ENCODE results near the gene ORC4. TPM values are rescaled to one million over a fixed set of nuclear protein-coding genes. Genes with fewer than 3 reads are reported as not detected.
A peak's percentile ranks its signal among the peaks of the same experiment; 100 is the strongest.

Gene ORC4
- total RNA-seq, 1 donor from 2014 or later = 25.4 TPM

- intact Hi-C loops (cut with micrococcal nuclease) = no loop called here
- H3K27ac Mint-ChIP-seq = no peak overlapping the region
- no peaks in the 10 kb centered on the region for H3K36me3 Mint-ChIP-seq (ENCODE audit: low read depth)
- H3K9me3 Mint-ChIP-seq = no peaks in the 10 kb centered on the region
- no peak for DNase-seq (ENCODE audit: low spot score)
- H3K27me3 Mint-ChIP-seq (ENCODE audit: low read depth) = peaks cover 6% of the 10 kb centered on the region
- H3K4me1 Mint-ChIP-seq (ENCODE audit: low read depth) = no peaks in the 10 kb centered on the region
- H3K4me3 Mint-ChIP-seq (ENCODE audit: low read depth) = no peak overlapping the region
Observed at GRCh38 chr2:147916067-147916466, 104.5 kb downstream of the ORC4 start.

- Mint-ChIP-seq H3K9me3 (no peaks in the 10 kb centered on the region), H3K27ac (no peak overlapping the region), H3K4me3 (ENCODE audit: low read depth) (no peak overlapping the region), H3K27me3 (ENCODE audit: low read depth) (peaks cover 12% of the 10 kb centered on the region), H3K4me1 (ENCODE audit: low read depth) (peaks cover 2% of the 10 kb centered on the region), H3K36me3 (ENCODE audit: low read depth) (no peaks in the 10 kb centered on the region)
- intact Hi-C loops (cut with micrococcal nuclease) = loop anchor here (5.0 kb wide), 1 partner anchor 1177 kb away; no protein-coding TSS in a partner anchor
- DNase-seq (ENCODE audit: low spot score) = no peak
Observed at GRCh38 chr2:147913701-147914480, 106.6 kb downstream of the ORC4 start.

GRCh38 chr2:147910990-147911473 lies 109.5 kb downstream of the ORC4 start:
- no peaks in the 10 kb centered on the region for H3K9me3 Mint-ChIP-seq
- intact Hi-C loops (cut with micrococcal nuclease) = loop anchor here (1.0 to 5.0 kb wide), 3 partner anchors 828 to 1174 kb away; no protein-coding TSS in a partner anchor
- H3K4me1 Mint-ChIP-seq (ENCODE audit: low read depth) = peaks cover 2% of the 10 kb centered on the region
- H3K27me3 Mint-ChIP-seq (ENCODE audit: low read depth) = peaks cover 12% of the 10 kb centered on the region
- H3K27ac Mint-ChIP-seq = no peak overlapping the region
- no peak overlapping the region for H3K4me3 Mint-ChIP-seq (ENCODE audit: low read depth)
- peak; percentile 9 for DNase-seq (ENCODE audit: low spot score)
- no peaks in the 10 kb centered on the region for H3K36me3 Mint-ChIP-seq (ENCODE audit: low read depth)

- Mint-ChIP-seq H3K9me3 (no peaks in the 10 kb centered on the region), H3K27ac (no peak overlapping the region), H3K4me1 (ENCODE audit: low read depth) (peaks cover 2% of the 10 kb centered on the region), H3K36me3 (ENCODE audit: low read depth) (no peaks in the 10 kb centered on the region), H3K4me3 (ENCODE audit: low read depth) (no peak overlapping the region), H3K27me3 (ENCODE audit: low read depth) (peaks cover 9% of the 10 kb centered on the region)
- intact Hi-C loops (cut with micrococcal nuclease) = no loop called here
- no peak for DNase-seq (ENCODE audit: low spot score)
Observed at GRCh38 chr2:147909178-147909577, 111.4 kb downstream of the ORC4 start.

- no peak overlapping the region for H3K27ac Mint-ChIP-seq
Observed at GRCh38 chr2:147904051-147904450, 116.5 kb downstream of the ORC4 start.

GRCh38 chr2:147888680-147889079 lies 131.9 kb downstream of the ORC4 start:
- Mint-ChIP-seq H3K36me3 (ENCODE audit: low read depth) (no peaks in the 10 kb centered on the region), H3K4me1 (ENCODE audit: low read depth) (peaks cover 6% of the 10 kb centered on the region), H3K4me3 (ENCODE audit: low read depth) (no peak overlapping the region), H3K27me3 (ENCODE audit: low read depth) (peaks cover 7% of the 10 kb centered on the region), H3K27ac (no peak overlapping the region), H3K9me3 (no peaks in the 10 kb centered on the region)
- intact Hi-C loops (cut with micrococcal nuclease) = no loop called here
- DNase-seq (ENCODE audit: low spot score) = no peak

More at GRCh38 chr2:147904051-147904450, 116.5 kb downstream of the ORC4 start:
- no peak for DNase-seq (ENCODE audit: low spot score)
- peaks cover 1% of the 10 kb centered on the region for H3K27me3 Mint-ChIP-seq (ENCODE audit: low read depth)
- H3K36me3 Mint-ChIP-seq (ENCODE audit: low read depth) = no peaks in the 10 kb centered on the region
- intact Hi-C loops (cut with micrococcal nuclease) = no loop called here
- H3K4me1 Mint-ChIP-seq (ENCODE audit: low read depth) = no peaks in the 10 kb centered on the region
- no peak overlapping the region for H3K4me3 Mint-ChIP-seq (ENCODE audit: low read depth)
- H3K9me3 Mint-ChIP-seq = no peaks in the 10 kb centered on the region

- Mint-ChIP-seq H3K4me1 (ENCODE audit: low read depth) (peaks cover 6% of the 10 kb centered on the region), H3K36me3 (ENCODE audit: low read depth) (no peaks in the 10 kb centered on the region), H3K4me3 (ENCODE audit: low read depth) (no peak overlapping the region), H3K27me3 (ENCODE audit: low read depth) (peaks cover 7% of the 10 kb centered on the region), H3K27ac (no peak overlapping the region), H3K9me3 (no peaks in the 10 kb centered on the region)
- no peak for DNase-seq (ENCODE audit: low spot score)
- intact Hi-C loops (cut with micrococcal nuclease) = no loop called here
Observed at GRCh38 chr2:147886136-147886535, 134.4 kb downstream of the ORC4 start.

GRCh38 chr2:147884830-147885229 lies 135.7 kb downstream of the ORC4 start:
- intact Hi-C loops (cut with micrococcal nuclease) = no loop called here
- Mint-ChIP-seq H3K27me3 (ENCODE audit: low read depth) (peaks cover 7% of the 10 kb centered on the region), H3K4me3 (ENCODE audit: low read depth) (no peak overlapping the region), H3K9me3 (no peaks in the 10 kb centered on the region), H3K4me1 (ENCODE audit: low read depth) (peaks cover 6% of the 10 kb centered on the region), H3K36me3 (ENCODE audit: low read depth) (no peaks in the 10 kb centered on the region), H3K27ac (no peak overlapping the region)
- DNase-seq (ENCODE audit: low spot score) = no peak

- DNase-seq (ENCODE audit: low spot score) = no peak
- Mint-ChIP-seq H3K27me3 (ENCODE audit: low read depth) (peaks cover under 1% of the 10 kb centered on the region), H3K4me3 (ENCODE audit: low read depth) (no peak overlapping the region), H3K9me3 (no peaks in the 10 kb centered on the region), H3K4me1 (ENCODE audit: low read depth) (peaks cover 3% of the 10 kb centered on the region), H3K27ac (no peak overlapping the region), H3K36me3 (ENCODE audit: low read depth) (no peaks in the 10 kb centered on the region)
- intact Hi-C loops (cut with micrococcal nuclease) = no loop called here
Observed at GRCh38 chr2:147882631-147883030, 137.9 kb downstream of the ORC4 start.

Other genes with a start within 250 kb of the ORC4 start
- gene ACVR2A, start 175.7 kb downstream of the ORC4 start, total RNA-seq = 0.62 and 1.4 TPM in 2 replicates
- gene MBD5, start 354 bp upstream of the ORC4 start, total RNA-seq = 25.0 and 28.0 TPM in 2 replicates